ENCODE measurements around the gene ARHGAP24.

ARHGAP24 gene

GRCh38 chr4:85807247-85807950 lies 332.4 kb downstream of the ARHGAP24 start:
- Histone ChIP-seq H3K9ac (ENCODE audit: low read length) (no peak overlapping the region), H3K27me3 (replicated peaks; ENCODE audit: insufficient read depth, low read length) (no peaks in the 10 kb centered on the region), H3K9me2 (replicated peaks; ENCODE audit: insufficient read depth, low read length) (no peaks in the 10 kb centered on the region), H3K36me3 (replicated peaks; ENCODE audit: insufficient read depth, low read length) (no peaks in the 10 kb centered on the region), H3K79me2 (ENCODE audit: low read length) (no peaks in the 10 kb centered on the region), H3F3A (ENCODE audit: insufficient read depth, low read length) (no peaks in the 10 kb centered on the region), H3K4me1 (ENCODE audit: low read length) (no peaks in the 10 kb centered on the region), H3K4me2 (ENCODE audit: low read depth, low read length) (no peak overlapping the region), H4K20me1 (ENCODE audit: insufficient read depth, low read length) (no peaks in the 10 kb centered on the region), H3K9me3 (replicated peaks; ENCODE audit: insufficient read depth, low read length) (no peaks in the 10 kb centered on the region), H3K4me3 (ENCODE audit: low read length) (no peak overlapping the region), H2AFZ (ENCODE audit: low read length) (no peak overlapping the region), H3K27ac (ENCODE audit: low read length) (no peak overlapping the region)
- DNase-seq, result no peak
- TF ChIP-seq, protein P1, sequence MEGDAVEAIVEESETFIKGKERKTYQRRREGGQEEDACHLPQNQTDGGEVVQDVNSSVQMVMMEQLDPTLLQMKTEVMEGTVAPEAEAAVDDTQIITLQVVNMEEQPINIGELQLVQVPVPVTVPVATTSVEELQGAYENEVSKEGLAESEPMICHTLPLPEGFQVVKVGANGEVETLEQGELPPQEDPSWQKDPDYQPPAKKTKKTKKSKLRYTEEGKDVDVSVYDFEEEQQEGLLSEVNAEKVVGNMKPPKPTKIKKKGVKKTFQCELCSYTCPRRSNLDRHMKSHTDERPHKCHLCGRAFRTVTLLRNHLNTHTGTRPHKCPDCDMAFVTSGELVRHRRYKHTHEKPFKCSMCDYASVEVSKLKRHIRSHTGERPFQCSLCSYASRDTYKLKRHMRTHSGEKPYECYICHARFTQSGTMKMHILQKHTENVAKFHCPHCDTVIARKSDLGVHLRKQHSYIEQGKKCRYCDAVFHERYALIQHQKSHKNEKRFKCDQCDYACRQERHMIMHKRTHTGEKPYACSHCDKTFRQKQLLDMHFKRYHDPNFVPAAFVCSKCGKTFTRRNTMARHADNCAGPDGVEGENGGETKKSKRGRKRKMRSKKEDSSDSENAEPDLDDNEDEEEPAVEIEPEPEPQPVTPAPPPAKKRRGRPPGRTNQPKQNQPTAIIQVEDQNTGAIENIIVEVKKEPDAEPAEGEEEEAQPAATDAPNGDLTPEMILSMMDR (IDR thresholded peaks at IDR 0.05; ENCODE audit: low read length), result no peak
- no peak for TF ChIP-seq EZH2 (optimal IDR thresholded peaks at IDR 0.05; ENCODE audit: low read depth, low read length)
- no peak for TF ChIP-seq EZH2phosphoT487 (IDR thresholded peaks at IDR 0.05; ENCODE audit: low read length)

DNA sequence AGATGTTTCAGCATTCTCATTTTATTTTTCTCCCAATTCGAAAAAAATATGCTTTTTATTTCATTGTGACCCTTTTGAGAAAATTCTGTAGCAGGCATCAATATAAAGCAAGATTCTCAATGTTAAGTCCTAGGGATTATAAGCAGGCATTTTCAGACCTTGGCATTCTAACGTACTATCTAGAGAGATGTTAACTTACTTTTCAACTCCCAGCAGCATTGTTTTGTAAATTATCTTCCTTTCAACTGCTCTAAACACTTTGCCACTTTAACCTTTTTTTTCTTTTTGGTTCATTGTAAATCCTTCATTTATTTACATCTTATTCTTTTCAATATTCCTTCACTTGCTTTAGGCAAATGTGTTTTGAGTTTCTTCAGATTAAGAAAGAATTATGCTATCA lies 333.2 kb downstream of the ARHGAP24 start:
- H4K20me1 ChIP-seq (ENCODE audit: insufficient read depth, low read length), result no peaks in the 10 kb centered on the region
- H3K27me3 ChIP-seq (replicated peaks; ENCODE audit: insufficient read depth, low read length), result no peaks in the 10 kb centered on the region
- H3K4me1 ChIP-seq (ENCODE audit: low read length), result no peaks in the 10 kb centered on the region
- H2AFZ ChIP-seq (ENCODE audit: low read length), result no peak overlapping the region
- no peak overlapping the region for H3K9ac ChIP-seq (ENCODE audit: low read length)
- no peak overlapping the region for H3K27ac ChIP-seq (ENCODE audit: low read length)
- H3F3A ChIP-seq (ENCODE audit: insufficient read depth, low read length), result no peaks in the 10 kb centered on the region
- H3K79me2 ChIP-seq (ENCODE audit: low read length), result no peaks in the 10 kb centered on the region
- no peaks in the 10 kb centered on the region for H3K36me3 ChIP-seq (replicated peaks; ENCODE audit: insufficient read depth, low read length)
- DNase-seq, result no peak
- H3K9me2 ChIP-seq (replicated peaks; ENCODE audit: insufficient read depth, low read length), result no peaks in the 10 kb centered on the region
- no peak overlapping the region for H3K4me2 ChIP-seq (ENCODE audit: low read depth, low read length)
- no peak overlapping the region for H3K4me3 ChIP-seq (ENCODE audit: low read length)
- TF ChIP-seq EZH2phosphoT487 (IDR thresholded peaks at IDR 0.05; ENCODE audit: low read length), result no peak
- TF ChIP-seq, protein P1 (IDR thresholded peaks at IDR 0.05; ENCODE audit: low read length), result no peak
- TF ChIP-seq EZH2 (optimal IDR thresholded peaks at IDR 0.05; ENCODE audit: low read depth, low read length), result no peak
- H3K9me3 ChIP-seq (replicated peaks; ENCODE audit: insufficient read depth, low read length), result no peaks in the 10 kb centered on the region

- H3F3A ChIP-seq (ENCODE audit: insufficient read depth, low read length), result no peaks in the 10 kb centered on the region
- H4K20me1 ChIP-seq (ENCODE audit: insufficient read depth, low read length), result no peaks in the 10 kb centered on the region
- H3K36me3 ChIP-seq (replicated peaks; ENCODE audit: insufficient read depth, low read length), result no peaks in the 10 kb centered on the region
- H3K9ac ChIP-seq (ENCODE audit: low read length), result no peak overlapping the region
- H3K27me3 ChIP-seq (replicated peaks; ENCODE audit: insufficient read depth, low read length), result no peaks in the 10 kb centered on the region
- no peak overlapping the region for H2AFZ ChIP-seq (ENCODE audit: low read length)
- DNase-seq, result no peak
- H3K9me2 ChIP-seq (replicated peaks; ENCODE audit: insufficient read depth, low read length), result no peaks in the 10 kb centered on the region
- H3K9me3 ChIP-seq (replicated peaks; ENCODE audit: insufficient read depth, low read length), result no peaks in the 10 kb centered on the region
- H3K4me2 ChIP-seq (ENCODE audit: low read depth, low read length), result no peak overlapping the region
- TF ChIP-seq, protein P1 (IDR thresholded peaks at IDR 0.05; ENCODE audit: low read length), result no peak
- TF ChIP-seq EZH2 (optimal IDR thresholded peaks at IDR 0.05; ENCODE audit: low read depth, low read length) (no peak), EZH2phosphoT487 (IDR thresholded peaks at IDR 0.05; ENCODE audit: low read length) (no peak)
- H3K79me2 ChIP-seq (ENCODE audit: low read length), result no peaks in the 10 kb centered on the region
- H3K4me3 ChIP-seq (ENCODE audit: low read length), result no peak overlapping the region
- H3K4me1 ChIP-seq (ENCODE audit: low read length), result no peaks in the 10 kb centered on the region
- no peak overlapping the region for H3K27ac ChIP-seq (ENCODE audit: low read length)
Observed at GRCh38 chr4:85808864-85809263, 333.9 kb downstream of the ARHGAP24 start.

Data from MM.1S (cell line).